Measurements from ENCODE around the gene COPZ1.
A peak's percentile ranks its signal among the peaks of the same experiment; 100 is the strongest.

COPZ1 gene

GRCh38 chr12:54398995-54399793, 74.3 kb downstream of the COPZ1 start:
- DNase-seq: peak; percentile 86

- no peak for DNase-seq
These were observed 76.2 kb downstream of the COPZ1 start for GRCh38 chr12:54401119-54401518.
